Superior temporal gyrus (tissue), 1 donor: ENCODE measurements around the gene TULP1.
"Not testable (repeated sequence)": the region's sequence is repeated elsewhere in the genome, so short reads cannot be mapped to it uniquely, and the experiment has no call there.

Source experiments
- DNase-seq: peaks from one replicate; pipeline ENCODE4 v3.0.0-alpha.2; 2016; ENCODE audit errors: extremely low spot score

TULP1 gene

GRCh38 chr6:35521235-35521634 lies 8.5 kb upstream of the TULP1 start:
- DNase-seq, result no peak

GRCh38 chr6:35519313-35520015 lies 6.8 kb upstream of the TULP1 start:
- DNase-seq, result no peak

- DNase-seq, result no peak
Observed at GRCh38 chr6:35518566-35519312, 6.0 kb upstream of the TULP1 start.

- DNase-seq, result not testable (repeated sequence)
Observed at GRCh38 chr6:35517978-35518377, 5.3 kb upstream of the TULP1 start.

- no peak for DNase-seq
Observed at GRCh38 chr6:35516712-35517111, 4.0 kb upstream of the TULP1 start.

GRCh38 chr6:35515939-35516338 lies 3.2 kb upstream of the TULP1 start:
- not testable (repeated sequence) for DNase-seq

- DNase-seq, result no peak
Observed at GRCh38 chr6:35514587-35514986, 1.9 kb upstream of the TULP1 start.

GRCh38 chr6:35512006-35512405 lies 690 bp downstream of the TULP1 start:
- DNase-seq, result no peak

GRCh38 chr6:35511562-35511941 lies 1.1 kb downstream of the TULP1 start:
- no peak for DNase-seq

GRCh38 chr6:35510916-35511561 lies 1.7 kb downstream of the TULP1 start:
- DNase-seq, result no peak

- DNase-seq, result no peak
Observed at GRCh38 chr6:35508542-35508941, 4.2 kb downstream of the TULP1 start.

- no peak for DNase-seq
Observed at GRCh38 chr6:35508027-35508426, 4.7 kb downstream of the TULP1 start.

GRCh38 chr6:35507221-35507620 lies 5.5 kb downstream of the TULP1 start:
- DNase-seq, result no peak

- no peak for DNase-seq
Observed at GRCh38 chr6:35506536-35506935, 6.2 kb downstream of the TULP1 start.

GRCh38 chr6:35505999-35506412 lies 6.7 kb downstream of the TULP1 start:
- no peak for DNase-seq

GRCh38 chr6:35503534-35503933 lies 9.2 kb downstream of the TULP1 start:
- no peak for DNase-seq

GRCh38 chr6:35501784-35502183 lies 10.9 kb downstream of the TULP1 start:
- DNase-seq, result no peak

GRCh38 chr6:35500782-35501181 lies 11.9 kb downstream of the TULP1 start:
- no peak for DNase-seq

GRCh38 chr6:35499372-35499771 lies 13.3 kb downstream of the TULP1 start:
- DNase-seq, result no peak

- no peak for DNase-seq
Observed at GRCh38 chr6:35498422-35499067, 14.2 kb downstream of the TULP1 start.

GRCh38 chr6:35497571-35498421 lies 14.9 kb downstream of the TULP1 start:
- DNase-seq, result no peak
